B cell (primary cell): ENCODE measurements around the gene ARHGAP27. TPM values are rescaled to one million over a fixed set of nuclear protein-coding genes. Genes with fewer than 3 reads are reported as not detected.
"Not testable (repeated sequence)": the region's sequence is repeated elsewhere in the genome, so short reads cannot be mapped to it uniquely, and the experiment has no call there.

Experiments
- ATAC-seq: fragments of 200-7000 bp; cut with Tn5 transposase; one replicate; pipeline ENCODE4 v1.10.0; 2021; ENCODE audit warnings: low read depth, mild to moderate bottlenecking, moderate number of reproducible peaks, moderate library complexity
- CTCF ChIA-PET: fragments of 350-600 bp; sonication (Branson Sonifier 250); formaldehyde crosslinking; loops from one replicate; lab custom pipeline; 2021; ENCODE audit warnings: antibody characterized with exemption, inconsistent platforms; lab: Charles Lee
- POLR2A ChIA-PET: fragments of 350-600 bp; sonication (Branson Sonifier 250); formaldehyde crosslinking; loops from one replicate; lab custom pipeline; 2021; ENCODE audit warnings: antibody characterized with exemption; lab: Charles Lee
- DNase-seq: peaks from one replicate; pipeline ENCODE4 v3.0.0; 2013
- H2AFZ ChIP-seq: 2 replicates; pipeline ENCODE4 v1.6.1; 2012; ENCODE audit warnings: mild to moderate bottlenecking, low read depth, low read length; ENCODE audit not compliant: insufficient read depth, poor library complexity, severe bottlenecking
- H3K27ac ChIP-seq, 2 donors: 1 replicate in 1 of 2; 2 replicates in 1 of 2; pipeline ENCODE4 v1.5.1; 2012 to 2013; ENCODE audit warnings: low read length in 2 of 2, mild to moderate bottlenecking in 2 of 2, moderate library complexity in 1 of 2
- H3K27me3 ChIP-seq, 4 experiments: fragments of 200-600 bp in 1 of 4; sonication (generic) in 1 of 4; replicated peaks in 1 of 4; 1 replicate in 2 of 4; 2 replicates in 2 of 4; pipeline versions ENCODE4 v1.6.1 to v1.7.0; 2013 to 2016; ENCODE audit warnings: low read length in 3 of 4, mild to moderate bottlenecking in 2 of 4, mixed read lengths in 1 of 4, moderate library complexity in 1 of 4; ENCODE audit not compliant: insufficient read depth in 4 of 4, control insufficient read depth in 3 of 4; ENCODE audit errors: control extremely low read depth in 1 of 4
- H3K36me3 ChIP-seq, 2 experiments: replicated peaks in 1 of 2; 1 replicate in 1 of 2; 2 replicates in 1 of 2; pipeline versions ENCODE4 v1.6.1 to v1.7.1; 2013; ENCODE audit warnings: low read length in 1 of 2; ENCODE audit not compliant: insufficient read depth in 2 of 2, control insufficient read depth in 1 of 2; ENCODE audit errors: control extremely low read depth in 1 of 2, extremely low read depth in 1 of 2
- H3K4me1 ChIP-seq, 2 donors: fragments of 200-600 bp in 1 of 2; sonication (generic) in 1 of 2; 1 replicate in 1 of 2; 2 replicates in 1 of 2; pipeline versions ENCODE4 v1.5.1 to v1.6.1; 2013 to 2017; ENCODE audit warnings: low read length in 2 of 2; ENCODE audit not compliant: control insufficient read depth in 2 of 2, insufficient read depth in 2 of 2
- H3K4me2 ChIP-seq: replicated peaks from 2 replicates; pipeline ENCODE3; 2012; ENCODE audit warnings: mild to moderate bottlenecking, low read depth, low read length; ENCODE audit not compliant: poor library complexity, severe bottlenecking
- H3K4me3 ChIP-seq, 5 experiments: fragments of 200-600 bp in 1 of 5; sonication (generic) in 1 of 5; 1 replicate in 3 of 5; 2 replicates in 2 of 5; pipeline versions ENCODE4 v1.5.1 to v1.7.0; 2011 to 2016; ENCODE audit warnings: low read length in 4 of 5, mild to moderate bottlenecking in 4 of 5, low read depth in 2 of 5, control low read depth in 1 of 5, moderate library complexity in 1 of 5; ENCODE audit not compliant: insufficient read depth in 1 of 5; ENCODE audit errors: control extremely low read depth in 1 of 5, extremely low read depth in 1 of 5
- H3K79me2 ChIP-seq: fragments of 200-600 bp; sonication (generic); one replicate; pipeline ENCODE4 v1.6.0; 2016; ENCODE audit warnings: low read length; ENCODE audit not compliant: control insufficient read depth, insufficient read depth
- H3K9ac ChIP-seq: fragments of 200-600 bp; sonication (generic); 2 replicates; pipeline ENCODE4 v1.6.1; 2017; ENCODE audit warnings: mild to moderate bottlenecking, low read length, moderate library complexity
- H3K9me3 ChIP-seq, 3 donors: one replicate each; pipeline versions ENCODE4 v1.6.1 to v1.7.1; 2013; ENCODE audit warnings: low read length in 2 of 3; ENCODE audit not compliant: control insufficient read depth in 2 of 3, insufficient read depth in 1 of 3; ENCODE audit errors: control extremely low read depth in 1 of 3
- H4K20me1 ChIP-seq: 2 replicates; pipeline ENCODE4 v1.6.0; 2012; ENCODE audit warnings: mild to moderate bottlenecking, low read length; ENCODE audit not compliant: insufficient read depth, control insufficient read depth, poor library complexity, severe bottlenecking
- H3K27ac Mint-ChIP-seq: one replicate; pipeline ENCODE4 v1.8.0; 2021; ENCODE audit warnings: mixed read lengths
- H3K27me3 Mint-ChIP-seq: one replicate; pipeline ENCODE4 v1.8.0; 2021; ENCODE audit warnings: mixed read lengths
- H3K4me1 Mint-ChIP-seq: one replicate; pipeline ENCODE4 v1.8.0; 2021; ENCODE audit warnings: mixed read lengths
- H3K4me3 Mint-ChIP-seq: one replicate; pipeline ENCODE4 v1.8.0; 2021; ENCODE audit warnings: mixed read lengths
- H3K9me3 Mint-ChIP-seq: one replicate; pipeline ENCODE4 v1.8.0; 2022; ENCODE audit warnings: mixed read lengths; ENCODE audit not compliant: insufficient read depth
- CTCF ChIP-seq: fragments of 200-600 bp; IDR thresholded peaks from one replicate; pipeline ENCODE4 v1.8.0; 2022; ENCODE audit warnings: antibody characterized with exemption, mild to moderate bottlenecking
- EZH2 ChIP-seq: IDR thresholded peaks from 2 replicates; pipeline ENCODE4 v1.6.1; 2012; ENCODE audit warnings: borderline replicate concordance, low read depth, mild to moderate bottlenecking, moderate library complexity, low read length; ENCODE audit not compliant: insufficient read depth, poor library complexity, severe bottlenecking
- WGBS: methylation state at CpG from one replicate; pipeline ENCODE4 v1.1.5; 2013; ENCODE audit warnings: missing lambda C conversion rate; ENCODE audit not compliant: insufficient coverage; 5-methylcytosine and 5-hydroxymethylcytosine counted together
- intact Hi-C: fragments of 100-400 bp; cut with micrococcal nuclease; formaldehyde crosslinking; loops from one replicate; pipeline ENCODE4 v1.10.0; 2022
- polyA plus RNA-seq: library from polyadenylated mRNA; depleted of rRNA; stranded (reverse); fragments of >200 nt; gene quantifications from 2 replicates; pipeline ENCODE4 v1.2.3, GENCODE V29; 2012
- total RNA-seq, 2 donors: library from RNA; stranded (reverse); fragments of 120-200 nt in 1 of 2; gene quantifications; 1 replicate in 1 of 2; 2 replicates in 1 of 2; pipeline versions ENCODE4 v1.2.3 to v1.2.4, GENCODE V29; 2013 to 2022

ARHGAP27 gene
- total and polyA plus RNA-seq, 2 donors (not counting 1 experiment from before 2014, with no cell fraction given): 159 to 227 TPM

GRCh38 chr17:45443371-45444260, 10.9 kb upstream of the ARHGAP27 start:
- H4K20me1 ChIP-seq, H3K4me3 Mint-ChIP-seq, H3K4me1 Mint-ChIP-seq, ATAC-seq, H3K36me3 ChIP-seq, H3K9me3 ChIP-seq, POLR2A ChIA-PET, H3K4me3 ChIP-seq, H3K27ac ChIP-seq, H3K27ac Mint-ChIP-seq, CTCF ChIA-PET, H3K9ac ChIP-seq, H2AFZ ChIP-seq, DNase-seq, H3K27me3 ChIP-seq, H3K9me3 Mint-ChIP-seq, H3K27me3 Mint-ChIP-seq, H3K79me2 ChIP-seq, intact Hi-C loops, H3K4me2 ChIP-seq: not testable (repeated sequence)
- WGBS: 59% methylated on average over 5 of the region's 10 CpGs
- H3K4me1 ChIP-seq: peaks cover 8 to 12% of the 10 kb centered on the region in 2 donors

GRCh38 chr17:45441526-45442310, 9.0 kb upstream of the ARHGAP27 start:
- Histone ChIP-seq H3K27ac (no peak overlapping the region), H3K4me3 (no peak overlapping the region), H3K27me3 (no peaks in the 10 kb centered on the region), H3K4me1 (peaks cover 8 to 12% of the 10 kb centered on the region in 2 donors), H3K79me2 (no peaks in the 10 kb centered on the region), H3K9me3 (no peaks in the 10 kb centered on the region), H4K20me1 (no peaks in the 10 kb centered on the region), H3K9ac (no peak overlapping the region), H3K4me2 (no peak overlapping the region), H3K36me3 (peaks cover 0 to 11% of the 10 kb centered on the region in 2 experiments), H2AFZ (no peak overlapping the region)
- TF ChIP-seq CTCF (no peak), EZH2 (no peak)
- 88% methylated on average over 6 of the region's 14 CpGs for WGBS
- Mint-ChIP-seq H3K4me3 (no peak overlapping the region), H3K27me3 (no peaks in the 10 kb centered on the region), H3K27ac (no peak overlapping the region), H3K9me3 (no peaks in the 10 kb centered on the region), H3K4me1 (peaks cover 9% of the 10 kb centered on the region)
- intact Hi-C loops: no loop called here
- POLR2A ChIA-PET: no interaction called here
- ATAC-seq: no peak
- no peak for DNase-seq
- CTCF ChIA-PET: no interaction called here

GRCh38 chr17:45440839-45441515, 8.3 kb upstream of the ARHGAP27 start:
- 9% methylated on average over 5 of the region's 7 CpGs for WGBS
- H3K27me3 ChIP-seq, H3K79me2 ChIP-seq, H3K9me3 ChIP-seq, H3K4me1 Mint-ChIP-seq, H4K20me1 ChIP-seq, intact Hi-C loops, H3K27me3 Mint-ChIP-seq, POLR2A ChIA-PET, H3K9ac ChIP-seq, H3K4me2 ChIP-seq, H3K4me3 ChIP-seq, H3K27ac ChIP-seq, H3K9me3 Mint-ChIP-seq, H3K27ac Mint-ChIP-seq, H3K4me3 Mint-ChIP-seq, H2AFZ ChIP-seq: not testable (repeated sequence)
- peak; percentile 32 for DNase-seq
- CTCF ChIA-PET: interaction anchor here (1.2 to 1.4 kb wide), 2 partner anchors 13 to 44 kb away, joined by 3 to 4 read pairs; no protein-coding TSS in a partner anchor
- Histone ChIP-seq H3K36me3 (peaks cover 0 to 13% of the 10 kb centered on the region in 2 experiments), H3K4me1 (peaks cover 8 to 12% of the 10 kb centered on the region in 2 donors)
- ATAC-seq: peak; percentile 28
